RWPE1 (cell line): ENCODE measurements around the gene SMU1.
A peak's percentile ranks its signal among the peaks of the same experiment; 100 is the strongest.

Experiments
- CTCF ChIA-PET: fragments of 350-600 bp; sonication (Branson Sonifier 250); formaldehyde crosslinking; extraction: SDS; loops from one replicate; lab custom pipeline; 2021; lab: Yijun Ruan, JAX
- POLR2A ChIA-PET: fragments of 400-600 bp; formaldehyde crosslinking; extraction: SDS; loops from one replicate; lab custom pipeline; 2020; ENCODE audit warnings: antibody characterized with exemption; ENCODE audit not compliant: low non-redundant PET; lab: Yijun Ruan, JAX
- DNase-seq: peaks from one replicate; pipeline ENCODE4 v3.0.0; 2012; ENCODE audit warnings: low spot score
- H3K27ac ChIP-seq: fragments of 450-650 bp; 2 replicates; pipeline ENCODE4 v1.5.1; 2017
- CTCF ChIP-seq: fragments of 450-650 bp; conservative IDR thresholded peaks from 2 replicates; pipeline ENCODE4 v1.5.1; 2017; ENCODE audit warnings: low read depth, mild to moderate bottlenecking

The SMU1 gene

GRCh38 chr9:33117796-33118195 is 41.3 kb upstream of the SMU1 start:
- POLR2A ChIA-PET, result no interaction called here
- no peak for DNase-seq
- peak overlapping the region; percentile 65 for H3K27ac ChIP-seq
- CTCF ChIA-PET, result interaction anchor here (0.6 kb wide), 1 partner anchor 245 kb away, joined by 3 read pairs; no protein-coding TSS in a partner anchor
- no peak for TF ChIP-seq CTCF

- CTCF ChIA-PET, result interaction anchor here (0.6 kb wide), 1 partner anchor 244 kb away, joined by 3 read pairs; no protein-coding TSS in a partner anchor
- DNase-seq, result no peak
Observed at GRCh38 chr9:33117306-33117705, 40.8 kb upstream of the SMU1 start.

GRCh38 chr9:33116860-33117259 is 40.4 kb upstream of the SMU1 start:
- ChIA-PET CTCF (no interaction called here), POLR2A (no interaction called here)
- H3K27ac ChIP-seq, result peak overlapping the region; percentile 50
- TF ChIP-seq CTCF, result no peak
- DNase-seq, result no peak

More at GRCh38 chr9:33117306-33117705, 40.8 kb upstream of the SMU1 start:
- no peak for TF ChIP-seq CTCF
- POLR2A ChIA-PET, result no interaction called here
- H3K27ac ChIP-seq, result no peak overlapping the region; the same call in 1 of the 2 replicates

- H3K27ac ChIP-seq, result peak overlapping the region; percentile 22; the same call in 1 of the 2 replicates
- POLR2A ChIA-PET, result no interaction called here
- CTCF ChIA-PET, result no interaction called here
- no peak for TF ChIP-seq CTCF
- DNase-seq, result no peak
Observed at GRCh38 chr9:33114746-33115145, 38.3 kb upstream of the SMU1 start.

GRCh38 chr9:33113799-33114547 is 37.5 kb upstream of the SMU1 start:
- POLR2A ChIA-PET, result no interaction called here
- CTCF ChIA-PET, result no interaction called here
- peak overlapping the region; percentile 45 for H3K27ac ChIP-seq
- TF ChIP-seq CTCF, result no peak
- DNase-seq, result no peak

- ChIA-PET POLR2A (no interaction called here), CTCF (no interaction called here)
- no peak for TF ChIP-seq CTCF
- no peak for DNase-seq
- peak overlapping the region; percentile 37 for H3K27ac ChIP-seq
Observed at GRCh38 chr9:33112094-33112493, 35.6 kb upstream of the SMU1 start.
